DND-41 (cell line): ENCODE results near the gene STAC2.

ENCODE experiments used
- ATAC-seq: fragments of 200-7000 bp; cut with Tn5 transposase; 3 replicates; pipeline ENCODE4 v1.9.1; 2021; ENCODE audit warnings: low read depth; ENCODE audit not compliant: insufficient read depth
- DNase-seq: peaks from one replicate; pipeline ENCODE4 v3.0.0-alpha.2; 2020
- H2AFZ ChIP-seq: 2 replicates; pipeline ENCODE4 v1.6.0; 2012; ENCODE audit warnings: low read depth, low read length
- H3K27ac ChIP-seq: 2 replicates; pipeline ENCODE4 v1.5.1; 2012; ENCODE audit warnings: low read length, inconsistent platforms
- H3K27me3 ChIP-seq: fragments of 200-600 bp; sonication (generic); 2 replicates; pipeline ENCODE4 v1.6.0; 2012; ENCODE audit warnings: low read length, mild to moderate bottlenecking, inconsistent platforms; ENCODE audit not compliant: insufficient read depth, poor library complexity
- H3K36me3 ChIP-seq: 2 replicates; pipeline ENCODE4 v1.5.1; 2012; ENCODE audit warnings: low read length, inconsistent platforms; ENCODE audit not compliant: insufficient read depth
- H3K4me1 ChIP-seq: 2 replicates; pipeline ENCODE4 v1.5.1; 2012; ENCODE audit warnings: mild to moderate bottlenecking, low read length; ENCODE audit not compliant: insufficient read depth
- H3K4me2 ChIP-seq: 2 replicates; pipeline ENCODE4 v1.6.0; 2012; ENCODE audit warnings: mild to moderate bottlenecking, moderate library complexity, low read length, inconsistent platforms; ENCODE audit not compliant: insufficient read depth
- H3K4me3 ChIP-seq, 2 experiments: fragments of 200-600 bp in 1 of 2; shearing (Covaris generic) in 1 of 2; 2 replicates each; pipeline ENCODE4 v1.5.1; 2012 to 2016; ENCODE audit warnings: inconsistent platforms in 2 of 2, low read length in 2 of 2, mild to moderate bottlenecking in 2 of 2, low read depth in 1 of 2, moderate library complexity in 1 of 2
- H3K79me2 ChIP-seq: 2 replicates; pipeline ENCODE4 v1.6.0; 2012; ENCODE audit warnings: low read length, inconsistent platforms; ENCODE audit not compliant: insufficient read depth
- H3K9ac ChIP-seq: 2 replicates; pipeline ENCODE4 v1.6.0; 2012; ENCODE audit warnings: low read depth, mild to moderate bottlenecking, inconsistent platforms, low read length, moderate library complexity
- H3K9me3 ChIP-seq: 2 replicates; pipeline ENCODE4 v1.5.1; 2012; ENCODE audit warnings: low read length, moderate library complexity, mild to moderate bottlenecking, inconsistent platforms; ENCODE audit not compliant: insufficient read depth, severe bottlenecking
- H4K20me1 ChIP-seq: 2 replicates; pipeline ENCODE4 v1.6.0; 2012; ENCODE audit warnings: low read length; ENCODE audit not compliant: insufficient read depth
- EZH2 ChIP-seq: IDR thresholded peaks from 3 replicates; pipeline ENCODE4 v1.6.1; 2012; ENCODE audit warnings: borderline replicate concordance, low read depth, mild to moderate bottlenecking, moderate library complexity, low read length, inconsistent platforms; ENCODE audit not compliant: severe bottlenecking
- TF ChIP-seq, protein P1 (sequence below): IDR thresholded peaks from 2 replicates; pipeline ENCODE4 v1.5.1; 2012; ENCODE audit warnings: borderline replicate concordance, low read length, moderate library complexity, mild to moderate bottlenecking; ENCODE audit not compliant: poor library complexity, severe bottlenecking; ENCODE audit errors: extremely low read depth

The STAC2 gene

DNA sequence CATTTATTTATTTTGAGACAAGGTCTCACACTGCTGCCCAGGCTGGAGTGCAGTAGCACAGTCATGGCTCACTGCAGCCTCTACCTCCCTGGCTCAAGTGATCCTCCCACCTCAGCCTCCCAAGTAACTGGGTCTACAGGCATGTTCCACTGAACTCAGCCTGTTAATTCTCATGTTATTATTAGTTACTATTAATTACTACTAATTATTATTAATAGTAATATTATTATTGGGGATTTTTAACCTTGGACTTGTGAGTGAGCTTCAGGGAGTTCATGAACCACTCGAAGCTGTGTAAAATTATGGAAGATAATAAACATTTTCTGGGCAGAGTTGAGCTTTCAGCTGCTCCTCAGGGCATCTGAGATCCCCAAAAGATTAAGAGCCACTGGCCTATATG lies 4.6 kb upstream of the STAC2 start:
- no peak overlapping the region for H2AFZ ChIP-seq
- H3K36me3 ChIP-seq, result no peaks in the 10 kb centered on the region
- no peaks in the 10 kb centered on the region for H3K27me3 ChIP-seq
- no peaks in the 10 kb centered on the region for H3K9me3 ChIP-seq
- peaks cover 9% of the 10 kb centered on the region; the same call in 1 of the 2 replicates for H4K20me1 ChIP-seq
- no peak overlapping the region for H3K9ac ChIP-seq
- no peak overlapping the region for H3K4me2 ChIP-seq
- ATAC-seq (no peak), DNase-seq (no peak)
- no peak overlapping the region for H3K27ac ChIP-seq
- peaks cover 16% of the 10 kb centered on the region for H3K4me1 ChIP-seq
- no peak overlapping the region for H3K4me3 ChIP-seq
- H3K79me2 ChIP-seq, result no peaks in the 10 kb centered on the region
- TF ChIP-seq EZH2, result no peak
- TF ChIP-seq, protein P1, sequence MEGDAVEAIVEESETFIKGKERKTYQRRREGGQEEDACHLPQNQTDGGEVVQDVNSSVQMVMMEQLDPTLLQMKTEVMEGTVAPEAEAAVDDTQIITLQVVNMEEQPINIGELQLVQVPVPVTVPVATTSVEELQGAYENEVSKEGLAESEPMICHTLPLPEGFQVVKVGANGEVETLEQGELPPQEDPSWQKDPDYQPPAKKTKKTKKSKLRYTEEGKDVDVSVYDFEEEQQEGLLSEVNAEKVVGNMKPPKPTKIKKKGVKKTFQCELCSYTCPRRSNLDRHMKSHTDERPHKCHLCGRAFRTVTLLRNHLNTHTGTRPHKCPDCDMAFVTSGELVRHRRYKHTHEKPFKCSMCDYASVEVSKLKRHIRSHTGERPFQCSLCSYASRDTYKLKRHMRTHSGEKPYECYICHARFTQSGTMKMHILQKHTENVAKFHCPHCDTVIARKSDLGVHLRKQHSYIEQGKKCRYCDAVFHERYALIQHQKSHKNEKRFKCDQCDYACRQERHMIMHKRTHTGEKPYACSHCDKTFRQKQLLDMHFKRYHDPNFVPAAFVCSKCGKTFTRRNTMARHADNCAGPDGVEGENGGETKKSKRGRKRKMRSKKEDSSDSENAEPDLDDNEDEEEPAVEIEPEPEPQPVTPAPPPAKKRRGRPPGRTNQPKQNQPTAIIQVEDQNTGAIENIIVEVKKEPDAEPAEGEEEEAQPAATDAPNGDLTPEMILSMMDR, result no peak

DNA sequence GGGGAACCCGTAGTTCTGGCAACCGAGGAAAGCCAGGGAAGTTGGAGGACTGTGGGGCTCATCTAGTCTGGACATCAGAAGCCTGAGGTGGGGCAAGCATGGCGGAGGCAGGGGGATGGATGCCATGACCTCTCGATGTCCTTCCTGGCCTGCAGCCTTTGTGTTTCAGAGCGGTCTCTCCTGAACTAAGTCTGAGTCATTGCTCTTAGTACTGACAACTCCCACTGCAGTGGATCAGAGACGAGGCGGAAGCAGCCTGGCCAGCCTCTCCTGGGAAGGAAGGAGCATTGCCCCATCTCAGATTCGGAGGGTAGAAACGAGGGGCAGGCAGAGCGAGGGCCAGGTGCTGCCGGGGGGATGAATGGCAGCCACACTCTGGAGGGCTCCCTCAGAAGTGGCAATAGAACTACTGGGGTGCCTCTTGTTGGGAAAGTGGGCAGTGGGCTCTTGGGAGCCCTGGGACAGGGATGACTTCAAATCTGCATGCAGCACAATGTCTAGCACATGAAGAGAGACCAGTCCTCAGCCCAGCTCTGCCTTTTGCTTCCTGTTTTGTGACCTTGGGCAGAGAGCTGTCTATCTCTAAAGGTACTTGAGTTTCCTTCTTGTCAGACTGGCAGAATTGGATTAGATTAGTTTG lies 3.6 kb upstream of the STAC2 start:
- Histone ChIP-seq H3K79me2 (no peaks in the 10 kb centered on the region), H3K4me3 (no peak overlapping the region), H3K4me1 (peaks cover 16% of the 10 kb centered on the region), H3K9ac (no peak overlapping the region), H3K27me3 (no peaks in the 10 kb centered on the region), H2AFZ (no peak overlapping the region), H3K4me2 (no peak overlapping the region), H3K9me3 (no peaks in the 10 kb centered on the region), H4K20me1 (peaks cover 9% of the 10 kb centered on the region; the same call in 1 of the 2 replicates), H3K36me3 (no peaks in the 10 kb centered on the region), H3K27ac (no peak overlapping the region)
- ATAC-seq (no peak), DNase-seq (no peak)
- no peak for TF ChIP-seq EZH2
- TF ChIP-seq, protein P1, result no peak

DNA sequence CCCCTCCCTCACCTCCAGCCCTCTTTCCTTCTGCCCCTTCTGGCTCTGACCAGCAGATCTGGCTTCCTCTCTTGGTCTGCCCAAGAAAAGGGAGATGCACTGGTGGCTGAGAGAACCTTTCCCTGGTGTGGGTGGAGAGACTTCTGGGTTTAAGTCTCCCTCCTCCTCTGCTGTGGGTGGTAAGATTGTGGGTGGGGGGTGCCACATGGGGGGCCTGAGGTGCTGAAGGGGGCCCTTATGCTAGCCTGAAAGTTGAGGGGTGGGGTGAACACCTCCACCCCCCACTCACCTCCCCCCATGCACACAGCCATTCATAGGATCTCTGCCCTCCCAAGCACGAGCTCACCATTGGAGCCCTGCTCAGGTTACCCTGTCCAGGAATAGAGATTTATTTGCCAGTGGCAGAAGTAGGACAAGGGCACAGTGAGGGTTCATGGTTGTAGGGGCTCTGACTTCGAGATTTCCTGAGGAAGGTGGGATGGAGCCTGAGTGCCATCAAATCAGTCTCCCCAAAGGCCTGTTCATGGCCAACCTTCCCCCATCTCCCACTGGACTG lies 1.7 kb upstream of the STAC2 start:
- H3K9ac ChIP-seq, result no peak overlapping the region
- no peaks in the 10 kb centered on the region for H3K27me3 ChIP-seq

More for the DNA sequence above, 1.7 kb upstream of the STAC2 start:
- no peak overlapping the region for H3K27ac ChIP-seq
- TF ChIP-seq, protein P1, result no peak
- no peak for TF ChIP-seq EZH2
- no peak overlapping the region for H3K4me2 ChIP-seq
- H3K9me3 ChIP-seq, result no peaks in the 10 kb centered on the region
- H3K36me3 ChIP-seq, result no peaks in the 10 kb centered on the region
- H2AFZ ChIP-seq, result no peak overlapping the region
- H3K4me1 ChIP-seq, result peaks cover 16% of the 10 kb centered on the region
- DNase-seq (no peak), ATAC-seq (no peak)
- no peak overlapping the region for H3K4me3 ChIP-seq
- peaks cover 16% of the 10 kb centered on the region; the same call in 1 of the 2 replicates for H4K20me1 ChIP-seq
- H3K79me2 ChIP-seq, result no peaks in the 10 kb centered on the region
